Dermis microvascular lymphatic vessel endothelial cell (primary cell): ENCODE measurements around the gene AKT1. TPM values are rescaled to one million over a fixed set of nuclear protein-coding genes. Genes with fewer than 3 reads are reported as not detected.
A peak's percentile ranks its signal among the peaks of the same experiment; 100 is the strongest.
"Not testable (repeated sequence)": the region's sequence is repeated elsewhere in the genome, so short reads cannot be mapped to it uniquely, and the experiment has no call there.

Source experiments
- DNase-seq, 2 donors: peaks; one replicate each; pipeline versions ENCODE4 v3.0.0 to v3.0.0-alpha.2; 2010; ENCODE audit warnings: low read depth in 2 of 2
- total RNA-seq: library from RNA; depleted of rRNA; stranded (reverse); fragments of >200 nt; gene quantifications from 2 replicates; pipeline ENCODE4 v1.2.1, GENCODE V29; 2014

The AKT1 gene
- total RNA-seq, 1 donor from 2014 or later = 127 TPM

GRCh38 chr14:104739546-104740516 is 55.7 kb downstream of the AKT1 start:
- DNase-seq = no peak

GRCh38 chr14:104739026-104739425 is 56.5 kb downstream of the AKT1 start:
- no peak for DNase-seq

- no peak for DNase-seq
Measured at GRCh38 chr14:104738375-104739019, 57.1 kb downstream of the AKT1 start.

- peak; percentile 85 to 88 for DNase-seq
Measured at GRCh38 chr14:104735830-104736642, 59.5 kb downstream of the AKT1 start.

- DNase-seq = peak in 1 of 2 donors; percentile 7
Measured at GRCh38 chr14:104734991-104735779, 60.4 kb downstream of the AKT1 start.

GRCh38 chr14:104734601-104734990 is 61.0 kb downstream of the AKT1 start:
- no peak for DNase-seq

- no peak for DNase-seq
Measured at GRCh38 chr14:104734051-104734587, 61.4 kb downstream of the AKT1 start.

GRCh38 chr14:104732931-104733681 is 62.4 kb downstream of the AKT1 start:
- peak in 1 of 2 donors; percentile 11 for DNase-seq

- peak in 1 of 2 donors; percentile 37 for DNase-seq
Measured at GRCh38 chr14:104732355-104732804, 63.2 kb downstream of the AKT1 start.

GRCh38 chr14:104731320-104732294 is 63.9 kb downstream of the AKT1 start:
- peak in 1 of 2 donors; percentile 22 for DNase-seq

- DNase-seq = no peak
Measured at GRCh38 chr14:104730487-104730886, 65.1 kb downstream of the AKT1 start.

- DNase-seq = no peak
Measured at GRCh38 chr14:104729835-104730181, 65.7 kb downstream of the AKT1 start.

- DNase-seq = not testable (repeated sequence)
Measured at GRCh38 chr14:104729176-104729834, 66.2 kb downstream of the AKT1 start.

GRCh38 chr14:104728631-104729030 is 66.9 kb downstream of the AKT1 start:
- no peak for DNase-seq

- peak in 1 of 2 donors; percentile 9 for DNase-seq
Measured at GRCh38 chr14:104726600-104727451, 68.7 kb downstream of the AKT1 start.

GRCh38 chr14:104725772-104726548 is 69.6 kb downstream of the AKT1 start:
- no peak for DNase-seq
